Uterus (tissue), 4 donors: ENCODE data around the gene GPR62. TPM values are rescaled to one million over a fixed set of nuclear protein-coding genes. Genes with fewer than 3 reads are reported as not detected.
A peak's percentile ranks its signal among the peaks of the same experiment; 100 is the strongest.

Experiments
- DNase-seq, 2 donors: peaks; one replicate each; pipeline ENCODE4 v3.0.0-alpha.2; 2019 to 2020
- H3K27ac ChIP-seq, 2 donors: fragments of 200-600 bp; sonication (generic); 1 replicate in 1 of 2; 2 replicates in 1 of 2; pipeline ENCODE4 v1.5.1; 2016 to 2018
- H3K27me3 ChIP-seq, 2 donors: fragments of 200-600 bp; sonication (generic); one replicate each; pipeline ENCODE4 v1.5.1; 2018 to 2019; ENCODE audit warnings: control low read depth in 1 of 2
- H3K36me3 ChIP-seq, 2 donors: fragments of 200-600 bp; sonication (generic); one replicate each; pipeline ENCODE4 v1.5.1; 2019; ENCODE audit warnings: control low read depth in 1 of 2
- H3K4me1 ChIP-seq, 2 donors: fragments of 200-600 bp; sonication (generic); one replicate each; pipeline ENCODE4 v1.5.1; 2018 to 2019; ENCODE audit warnings: control low read depth in 1 of 2
- H3K4me3 ChIP-seq, 2 donors: fragments of 200-600 bp; sonication (generic); 1 replicate in 1 of 2; 2 replicates in 1 of 2; pipeline ENCODE4 v1.5.1; 2018 to 2019; ENCODE audit warnings: mild to moderate bottlenecking in 1 of 2
- H3K9me3 ChIP-seq, 2 donors: fragments of 200-600 bp; sonication (generic); one replicate each; pipeline ENCODE4 v1.5.1; 2019; ENCODE audit warnings: control low read depth in 1 of 2
- POLR2A ChIP-seq, 2 donors: fragments of 450-650 bp; IDR thresholded peaks; one replicate each; pipeline ENCODE4 v1.6.1; 2016; ENCODE audit warnings: antibody characterized with exemption in 2 of 2, mild to moderate bottlenecking in 1 of 2, moderate library complexity in 1 of 2
- intact Hi-C: fragments of 100-400 bp; cut with DNase I; formaldehyde crosslinking; loops from one replicate; pipeline ENCODE4 v1.15.1; 2023; ENCODE audit warnings: low total_unique reads
- total RNA-seq, 4 donors: library from RNA; depleted of rRNA in 3 of 4; stranded (reverse); fragments of >200 nt in 3 of 4; gene quantifications; one replicate each; pipeline versions ENCODE4 v1.1.0 to v1.2.4, GENCODE V29; 2014 to 2023
- TF ChIP-seq, protein P1 (sequence below), 4 experiments: fragments of 200-600 bp in 2 of 4; fragments of 450-650 bp in 2 of 4; sonication (generic) in 2 of 4; IDR thresholded peaks; one replicate each; pipeline ENCODE4 v1.5.1; 2016 to 2019; ENCODE audit warnings: antibody characterized with exemption in 4 of 4, mild to moderate bottlenecking in 2 of 4, moderate library complexity in 1 of 4
- donor health status: DM: yes; HTN: yes; CAD: no.

GPR62 gene
- total RNA-seq, 4 donors from 2014 or later: 0.28 to 8.2 (median 0.34) TPM; not detected in 1

DNA sequence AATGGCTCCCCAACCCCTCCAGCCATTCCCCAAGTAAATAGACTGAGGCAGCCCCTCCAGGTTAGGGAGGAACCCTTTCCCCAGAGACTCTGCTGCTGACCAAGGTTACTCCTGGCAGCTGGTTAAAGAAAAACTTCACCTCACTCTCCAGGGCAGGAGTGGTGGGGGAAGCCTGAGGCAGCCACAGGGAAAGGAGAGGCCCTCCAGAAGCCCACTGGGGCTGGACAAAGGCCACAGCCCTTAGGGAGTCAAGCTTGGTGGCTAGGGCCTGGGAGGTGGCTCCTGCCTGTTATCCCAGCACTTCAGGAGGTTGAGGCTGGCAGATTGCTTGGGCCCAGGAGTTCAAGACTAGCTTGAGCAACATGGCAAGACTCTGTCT, 29.1 kb downstream of the GPR62 start:
- no peaks in the 10 kb centered on the region for H3K36me3 ChIP-seq
- intact Hi-C loops: no loop called here
- peak overlapping the region; percentile 90 to 94 for H3K27ac ChIP-seq
- TF ChIP-seq, protein P1, sequence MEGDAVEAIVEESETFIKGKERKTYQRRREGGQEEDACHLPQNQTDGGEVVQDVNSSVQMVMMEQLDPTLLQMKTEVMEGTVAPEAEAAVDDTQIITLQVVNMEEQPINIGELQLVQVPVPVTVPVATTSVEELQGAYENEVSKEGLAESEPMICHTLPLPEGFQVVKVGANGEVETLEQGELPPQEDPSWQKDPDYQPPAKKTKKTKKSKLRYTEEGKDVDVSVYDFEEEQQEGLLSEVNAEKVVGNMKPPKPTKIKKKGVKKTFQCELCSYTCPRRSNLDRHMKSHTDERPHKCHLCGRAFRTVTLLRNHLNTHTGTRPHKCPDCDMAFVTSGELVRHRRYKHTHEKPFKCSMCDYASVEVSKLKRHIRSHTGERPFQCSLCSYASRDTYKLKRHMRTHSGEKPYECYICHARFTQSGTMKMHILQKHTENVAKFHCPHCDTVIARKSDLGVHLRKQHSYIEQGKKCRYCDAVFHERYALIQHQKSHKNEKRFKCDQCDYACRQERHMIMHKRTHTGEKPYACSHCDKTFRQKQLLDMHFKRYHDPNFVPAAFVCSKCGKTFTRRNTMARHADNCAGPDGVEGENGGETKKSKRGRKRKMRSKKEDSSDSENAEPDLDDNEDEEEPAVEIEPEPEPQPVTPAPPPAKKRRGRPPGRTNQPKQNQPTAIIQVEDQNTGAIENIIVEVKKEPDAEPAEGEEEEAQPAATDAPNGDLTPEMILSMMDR (IDR thresholded peaks at IDR 0.05): no peak
- no peak for TF ChIP-seq POLR2A (IDR thresholded peaks at IDR 0.05)
- no peaks in the 10 kb centered on the region for H3K27me3 ChIP-seq
- no peaks in the 10 kb centered on the region for H3K9me3 ChIP-seq
- no peak for DNase-seq
- no peak overlapping the region for H3K4me3 ChIP-seq
- peaks cover 0 to 8% of the 10 kb centered on the region in 2 donors for H3K4me1 ChIP-seq

DNA sequence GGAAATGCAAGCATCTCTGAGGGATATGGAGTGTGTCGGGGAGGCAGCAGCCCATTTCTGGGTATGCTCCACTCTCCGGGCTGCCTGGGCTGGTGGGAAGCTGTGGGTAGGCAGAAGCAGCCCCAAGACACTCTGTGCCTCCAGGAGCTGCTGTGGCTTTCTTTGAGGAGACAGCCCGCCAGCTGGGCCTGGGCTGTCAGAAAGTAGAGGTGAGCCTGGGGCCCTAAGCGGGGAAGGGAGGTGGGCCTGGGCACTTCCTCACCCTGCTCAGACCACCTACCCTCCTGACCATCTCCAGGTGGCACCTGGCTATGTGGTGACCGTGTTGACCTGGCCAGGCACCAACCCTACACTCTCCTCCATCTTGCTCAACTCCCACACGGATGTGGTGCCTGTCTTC, 29.9 kb downstream of the GPR62 start:
- H3K9me3 ChIP-seq: no peaks in the 10 kb centered on the region
- H3K36me3 ChIP-seq: no peaks in the 10 kb centered on the region
- H3K27ac ChIP-seq: peak overlapping the region in 1 of 2 donors; percentile 90
- peaks cover 0 to 8% of the 10 kb centered on the region in 2 donors for H3K4me1 ChIP-seq
- no peak overlapping the region for H3K4me3 ChIP-seq
- intact Hi-C loops: no loop called here
- no peaks in the 10 kb centered on the region for H3K27me3 ChIP-seq
- DNase-seq: no peak
- no peak for TF ChIP-seq POLR2A (IDR thresholded peaks at IDR 0.05)
- TF ChIP-seq, protein P1 (IDR thresholded peaks at IDR 0.05): no peak

DNA sequence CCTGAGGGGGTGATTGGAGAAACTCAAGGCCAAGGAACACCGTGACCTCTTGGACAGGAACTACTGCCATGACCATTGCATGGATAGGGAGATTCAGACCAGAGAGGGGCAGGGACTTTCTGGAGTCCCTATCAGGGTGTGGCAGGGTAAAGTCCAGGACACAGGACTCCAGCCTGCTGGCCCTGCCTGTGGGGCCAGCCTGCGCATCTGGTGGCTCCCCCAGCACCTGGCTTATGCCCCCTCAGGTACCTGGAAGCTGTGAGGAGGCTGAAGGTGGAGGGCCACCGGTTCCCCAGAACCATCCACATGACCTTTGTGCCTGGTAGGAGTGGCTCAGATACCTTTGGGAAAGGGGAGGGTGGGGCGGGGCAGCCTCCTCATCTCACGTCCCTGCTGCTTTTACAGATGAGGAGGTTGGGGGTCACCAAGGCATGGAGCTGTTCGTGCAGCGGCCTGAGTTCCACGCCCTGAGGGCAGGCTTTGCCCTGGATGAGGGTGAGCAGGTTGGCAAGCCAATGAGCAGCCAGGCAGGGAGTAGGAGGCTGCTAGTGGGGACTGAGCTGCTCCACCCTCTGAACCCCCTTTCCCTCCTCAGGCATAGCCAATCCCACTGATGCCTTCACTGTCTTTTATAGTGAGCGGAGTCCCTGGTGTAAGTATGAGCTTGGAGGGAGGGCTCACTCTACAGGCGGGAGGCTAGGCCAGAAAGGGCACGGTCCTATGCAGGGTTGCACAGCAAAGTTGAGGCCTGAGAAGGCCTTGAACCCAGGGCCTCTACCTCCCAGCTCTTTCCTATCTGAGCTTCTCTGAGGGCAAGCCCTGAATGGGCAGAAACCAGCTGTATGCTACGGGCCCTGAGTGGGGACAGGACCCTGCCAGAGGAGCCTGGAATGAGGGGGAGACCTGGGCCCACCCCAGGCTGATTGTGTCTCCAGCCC, 31.1 kb downstream of the GPR62 start:
- Histone ChIP-seq H3K36me3 (no peaks in the 10 kb centered on the region), H3K27me3 (no peaks in the 10 kb centered on the region), H3K9me3 (no peaks in the 10 kb centered on the region), H3K4me1 (peaks cover 0 to 8% of the 10 kb centered on the region in 2 donors), H3K4me3 (no peak overlapping the region), H3K27ac (no peak overlapping the region)
- intact Hi-C loops: no loop called here
- no peak for DNase-seq
- no peak for TF ChIP-seq POLR2A (IDR thresholded peaks at IDR 0.05)
- TF ChIP-seq, protein P1 (IDR thresholded peaks at IDR 0.05): no peak

DNA sequence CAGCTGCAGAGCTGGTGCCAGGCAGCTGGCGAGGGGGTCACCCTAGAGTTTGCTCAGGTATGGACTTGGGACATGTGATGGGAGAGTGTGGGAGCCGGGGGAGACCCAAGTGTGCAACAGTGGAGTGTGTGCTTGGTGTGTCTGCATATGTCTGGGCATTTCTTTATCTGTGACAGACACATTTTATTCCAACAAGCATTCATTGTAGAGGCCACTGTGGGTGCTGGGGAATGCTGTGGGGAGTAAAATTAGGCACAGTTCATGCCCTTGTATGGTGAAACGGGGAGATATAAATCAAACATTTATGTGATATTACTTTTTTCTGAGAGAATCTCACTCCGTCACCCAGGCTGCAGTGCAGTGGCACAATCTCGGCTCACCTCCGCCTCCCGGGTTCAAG, 32.4 kb downstream of the GPR62 start:
- Histone ChIP-seq H3K4me1 (peaks cover 0 to 8% of the 10 kb centered on the region in 2 donors), H3K4me3 (no peak overlapping the region), H3K27ac (no peak overlapping the region), H3K9me3 (no peaks in the 10 kb centered on the region), H3K27me3 (no peaks in the 10 kb centered on the region), H3K36me3 (no peaks in the 10 kb centered on the region)
- TF ChIP-seq, protein P1 (IDR thresholded peaks at IDR 0.05): no peak
- no peak for TF ChIP-seq POLR2A (IDR thresholded peaks at IDR 0.05)
- no peak for DNase-seq
- intact Hi-C loops: no loop called here
